GM13976 (cell line): Measurements from ENCODE around the gene ISLR.
A peak's percentile ranks its signal among the peaks of the same experiment; 100 is the strongest.

ENCODE experiments used
- DNase-seq: peaks from one replicate; pipeline ENCODE4 v3.0.0; 2012; ENCODE audit warnings: low spot score
- CTCF ChIP-seq: IDR thresholded peaks from 2 replicates; pipeline ENCODE4 v1.5.1; 2012; ENCODE audit warnings: borderline replicate concordance, mild to moderate bottlenecking; ENCODE audit not compliant: insufficient read depth; ENCODE audit errors: extremely low read depth, missing control alignments, control extremely low read depth
- in situ Hi-C: fragments of 300-500 bp; cut with MboI; formaldehyde crosslinking; loops from one replicate; pipeline ENCODE4 v1.12.0; 2022; ENCODE audit warnings: low sequenced_read_pairs, mixed read lengths, inconsistent platforms; ENCODE audit not compliant: unreplicated experiment

The ISLR gene

DNA sequence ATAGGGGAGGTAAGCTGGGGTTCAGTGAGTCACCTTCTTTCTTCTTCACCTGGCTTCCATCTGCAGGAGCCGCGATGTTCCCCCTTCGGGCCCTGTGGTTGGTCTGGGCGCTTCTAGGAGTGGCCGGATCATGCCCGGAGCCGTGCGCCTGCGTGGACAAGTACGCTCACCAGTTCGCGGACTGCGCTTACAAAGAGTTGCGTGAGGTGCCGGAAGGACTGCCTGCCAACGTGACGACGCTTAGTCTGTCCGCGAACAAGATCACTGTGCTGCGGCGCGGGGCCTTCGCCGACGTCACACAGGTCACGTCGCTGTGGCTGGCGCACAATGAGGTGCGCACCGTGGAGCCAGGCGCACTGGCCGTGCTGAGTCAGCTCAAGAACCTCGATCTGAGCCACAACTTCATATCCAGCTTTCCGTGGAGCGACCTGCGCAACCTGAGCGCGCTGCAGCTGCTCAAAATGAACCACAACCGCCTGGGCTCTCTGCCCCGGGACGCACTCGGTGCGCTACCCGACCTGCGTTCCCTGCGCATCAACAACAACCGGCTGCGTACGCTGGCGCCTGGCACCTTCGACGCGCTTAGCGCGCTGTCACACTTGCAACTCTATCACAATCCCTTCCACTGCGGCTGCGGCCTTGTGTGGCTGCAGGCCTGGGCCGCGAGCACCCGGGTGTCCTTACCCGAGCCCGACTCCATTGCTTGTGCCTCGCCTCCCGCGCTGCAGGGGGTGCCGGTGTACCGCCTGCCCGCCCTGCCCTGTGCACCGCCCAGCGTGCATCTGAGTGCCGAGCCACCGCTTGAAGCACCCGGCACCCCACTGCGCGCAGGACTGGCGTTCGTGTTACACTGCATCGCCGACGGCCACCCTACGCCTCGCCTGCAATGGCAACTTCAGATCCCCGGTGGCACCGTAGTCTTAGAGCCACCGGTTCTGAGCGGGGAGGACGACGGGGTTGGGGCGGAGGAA, 40.5 kb upstream of the ISLR start:
- DNase-seq, result peak; percentile 62
- in situ Hi-C loops, result no loop called here
- peak; percentile 36 for TF ChIP-seq CTCF

DNA sequence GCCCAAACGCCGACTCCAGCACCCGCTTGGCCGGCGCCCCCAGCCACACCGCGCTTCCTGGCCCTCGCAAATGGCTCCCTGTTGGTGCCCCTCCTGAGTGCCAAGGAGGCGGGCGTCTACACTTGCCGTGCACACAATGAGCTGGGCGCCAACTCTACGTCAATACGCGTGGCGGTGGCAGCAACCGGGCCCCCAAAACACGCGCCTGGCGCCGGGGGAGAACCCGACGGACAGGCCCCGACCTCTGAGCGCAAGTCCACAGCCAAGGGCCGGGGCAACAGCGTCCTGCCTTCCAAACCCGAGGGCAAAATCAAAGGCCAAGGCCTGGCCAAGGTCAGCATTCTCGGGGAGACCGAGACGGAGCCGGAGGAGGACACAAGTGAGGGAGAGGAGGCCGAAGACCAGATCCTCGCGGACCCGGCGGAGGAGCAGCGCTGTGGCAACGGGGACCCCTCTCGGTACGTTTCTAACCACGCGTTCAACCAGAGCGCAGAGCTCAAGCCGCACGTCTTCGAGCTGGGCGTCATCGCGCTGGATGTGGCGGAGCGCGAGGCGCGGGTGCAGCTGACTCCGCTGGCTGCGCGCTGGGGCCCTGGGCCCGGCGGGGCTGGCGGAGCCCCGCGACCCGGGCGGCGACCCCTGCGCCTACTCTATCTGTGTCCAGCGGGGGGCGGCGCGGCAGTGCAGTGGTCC, 39.7 kb upstream of the ISLR start:
- no peak for TF ChIP-seq CTCF
- in situ Hi-C loops, result no loop called here
- no peak for DNase-seq

GRCh38 chr15:74134387-74135027, 39.0 kb upstream of the ISLR start:
- DNase-seq, result peak; percentile 66
- peak; percentile 49 for TF ChIP-seq CTCF
- in situ Hi-C loops, result no loop called here

DNA sequence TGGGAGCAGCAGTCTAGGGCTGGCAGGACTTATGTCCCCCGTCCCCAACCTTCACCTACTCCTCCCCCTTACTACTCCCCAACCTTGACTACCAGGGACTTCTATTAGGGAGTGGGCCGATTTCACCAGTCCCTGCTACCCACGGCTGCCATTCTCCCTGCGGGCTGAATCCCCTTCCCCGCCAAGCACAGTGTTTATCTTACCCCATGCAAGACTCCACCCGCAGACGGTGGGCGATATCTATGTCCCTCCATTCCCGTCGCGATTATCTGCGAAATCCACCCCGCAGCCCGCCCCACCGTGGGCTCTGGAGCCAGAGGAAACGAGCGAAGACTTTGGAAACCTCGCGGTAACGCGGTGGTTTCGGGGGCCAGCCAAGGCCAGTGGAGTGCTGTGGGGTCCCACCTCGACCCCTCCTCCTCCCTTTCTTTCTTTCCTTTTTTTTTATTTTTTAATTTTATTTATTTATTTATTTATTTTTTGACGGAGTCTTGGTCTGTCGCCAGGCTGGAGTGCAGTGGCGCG, 38.4 kb upstream of the ISLR start:
- no peak for TF ChIP-seq CTCF
- no peak for DNase-seq
- in situ Hi-C loops, result no loop called here

DNA sequence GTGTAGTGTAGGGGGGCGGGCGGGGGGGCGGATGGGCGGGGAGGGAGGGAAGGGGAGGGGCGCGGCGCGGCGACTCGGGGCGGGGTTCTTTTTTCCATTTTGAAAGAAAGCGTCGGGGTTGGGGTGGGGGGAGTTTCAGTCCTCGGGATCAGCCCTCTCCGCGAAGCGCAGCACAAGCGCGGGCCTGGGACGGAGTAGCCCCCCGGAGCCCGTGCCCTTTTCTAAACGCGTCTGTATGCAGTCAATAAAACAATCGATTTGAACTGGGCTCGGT, 37.0 kb upstream of the ISLR start:
- no peak for TF ChIP-seq CTCF
- in situ Hi-C loops, result no loop called here

GRCh38 chr15:74136814-74137536, 36.5 kb upstream of the ISLR start:
- in situ Hi-C loops, result no loop called here
- DNase-seq, result no peak
- no peak for TF ChIP-seq CTCF

More for the DNA sequence above, 37.0 kb upstream of the ISLR start:
- no peak for DNase-seq
